ENCODE results near the gene CCDC28B.
A peak's percentile ranks its signal among the peaks of the same experiment; 100 is the strongest.
"Not testable (repeated sequence)": the region's sequence is repeated elsewhere in the genome, so short reads cannot be mapped to it uniquely, and the experiment has no call there.

Gene CCDC28B

GRCh38 chr1:32200226-32201010 lies at the start of gene CCDC28B:
CCDC28B (plus strand) TSS chr1:32200595; CDS start chr1:32201936, 1,341 bp downstream.
- DNase-seq = peak; percentile 92

DNA sequence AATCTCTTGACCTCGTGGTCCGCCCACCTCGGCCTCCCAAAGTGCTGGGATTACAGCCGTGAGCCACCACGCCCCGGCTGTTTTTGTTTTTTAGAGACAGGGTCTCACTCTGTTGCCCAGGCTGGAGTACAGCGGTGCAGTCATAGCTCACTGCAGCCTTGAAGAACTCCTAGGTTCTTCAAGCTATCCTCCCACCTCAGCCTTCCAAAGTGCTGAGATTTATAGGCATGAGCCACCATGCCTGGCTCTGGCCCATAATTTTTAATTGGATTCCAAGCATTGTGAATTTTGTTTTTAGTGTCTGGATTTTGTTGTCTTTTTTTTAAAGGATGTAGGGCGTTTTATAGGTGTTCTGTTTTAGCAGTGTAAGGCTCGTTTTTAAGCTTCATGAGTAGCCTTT lies 49.5 kb upstream of the CCDC28B start:
- no peak for DNase-seq

GRCh38 chr1:32151319-32151787 lies 49.0 kb upstream of the CCDC28B start:
- DNase-seq = peak; percentile 25

DNA sequence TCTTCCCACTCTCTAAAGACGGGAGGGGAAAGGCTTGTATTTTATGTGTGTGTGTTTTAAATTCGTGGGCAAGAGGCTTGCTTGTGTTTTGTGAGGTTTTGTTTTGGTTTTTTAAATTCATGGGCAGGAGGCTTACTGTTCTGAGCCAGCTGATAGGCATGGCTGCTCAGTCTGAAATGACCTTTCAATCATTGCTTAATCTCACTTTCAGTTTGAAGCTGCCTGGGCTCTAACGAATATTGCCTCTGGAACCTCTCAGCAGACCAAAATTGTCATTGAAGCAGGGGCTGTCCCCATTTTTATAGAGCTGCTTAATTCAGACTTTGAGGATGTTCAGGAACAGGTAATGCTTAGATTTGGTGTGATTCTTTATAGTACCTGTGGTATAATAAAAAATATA lies 41.2 kb upstream of the CCDC28B start:
- DNase-seq = no peak

- DNase-seq = no peak
Observed at GRCh38 chr1:32163405-32163804, 37.0 kb upstream of the CCDC28B start.

- DNase-seq = not testable (repeated sequence)
Observed at GRCh38 chr1:32165633-32166032, 34.8 kb upstream of the CCDC28B start.

DNA sequence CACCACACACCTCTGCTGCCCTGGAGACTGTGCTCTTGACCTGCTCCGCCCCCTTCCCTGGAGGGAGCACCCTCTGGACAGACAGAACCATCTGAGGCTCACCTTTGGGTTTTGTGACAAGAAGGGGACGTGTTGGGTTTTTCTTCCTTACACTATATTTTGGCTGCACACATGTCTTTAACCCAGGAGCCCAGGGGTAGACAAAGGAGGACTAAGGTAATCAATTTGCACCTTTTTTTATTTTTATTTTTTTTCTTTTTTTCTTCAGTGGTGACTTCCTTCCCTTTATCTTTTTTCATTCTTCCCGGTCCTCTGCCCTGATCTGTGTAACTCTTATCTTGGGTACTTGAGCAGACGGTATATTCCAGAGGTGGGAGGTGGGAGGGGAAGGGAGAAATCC lies 29.4 kb upstream of the CCDC28B start:
- no peak for DNase-seq

DNA sequence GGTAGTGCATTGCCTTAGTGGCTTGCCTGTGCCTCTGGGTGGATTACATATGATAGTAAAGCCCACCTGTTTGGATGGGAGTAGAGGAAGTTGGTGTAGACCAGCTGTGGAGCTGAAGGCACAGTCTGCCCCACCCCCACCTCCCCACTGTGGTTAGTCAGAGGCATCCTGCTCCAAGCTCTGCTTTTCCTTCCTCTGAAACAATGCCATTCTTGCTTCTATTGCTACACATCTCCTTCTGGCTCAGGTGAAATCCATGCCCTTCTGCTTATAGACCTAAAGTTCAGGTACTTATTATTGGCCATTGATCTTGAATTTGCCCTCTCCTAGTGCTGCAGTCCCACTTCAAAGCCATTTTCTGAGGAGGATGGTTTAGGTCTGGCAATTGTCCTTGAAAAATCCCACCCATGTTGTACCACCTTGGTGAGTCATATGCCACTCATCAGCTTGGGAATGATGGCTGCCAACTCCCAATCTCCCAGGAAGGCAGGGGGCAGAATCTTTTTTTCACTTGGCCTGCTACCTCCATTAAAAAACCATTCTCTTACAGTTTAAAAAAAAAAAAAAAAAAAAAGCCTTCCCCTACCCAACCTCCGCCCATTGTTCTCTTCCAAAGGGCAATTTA lies 27.7 kb upstream of the CCDC28B start:
- DNase-seq = no peak

GRCh38 chr1:32178380-32179192 lies 21.8 kb upstream of the CCDC28B start:
- no peak for DNase-seq

DNA sequence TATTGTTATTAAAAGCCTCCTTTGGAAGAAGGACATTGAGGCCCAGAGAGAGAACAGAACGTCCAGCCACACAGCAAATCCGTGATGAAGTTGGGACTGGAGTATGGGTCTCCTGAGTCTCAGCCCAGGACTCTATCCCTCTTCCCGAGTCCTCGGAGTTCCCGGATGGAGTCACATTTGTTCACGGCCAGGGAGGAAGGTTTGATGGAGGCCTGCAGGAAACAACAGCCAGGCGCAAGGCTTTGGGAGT lies 21.3 kb upstream of the CCDC28B start:
- no peak for DNase-seq

- peak; percentile 97 for DNase-seq
Observed at GRCh38 chr1:32179443-32180185, 20.8 kb upstream of the CCDC28B start, which contains the start of gene TXLNA. TXLNA (plus strand) TSS chr1:32179675; CDS start chr1:32180346, 671 bp downstream.

- DNase-seq = peak; percentile 44
Observed at GRCh38 chr1:32180186-32181060, 20.0 kb upstream of the CCDC28B start.

GRCh38 chr1:32181065-32181464 lies 19.3 kb upstream of the CCDC28B start:
- no peak for DNase-seq

DNA sequence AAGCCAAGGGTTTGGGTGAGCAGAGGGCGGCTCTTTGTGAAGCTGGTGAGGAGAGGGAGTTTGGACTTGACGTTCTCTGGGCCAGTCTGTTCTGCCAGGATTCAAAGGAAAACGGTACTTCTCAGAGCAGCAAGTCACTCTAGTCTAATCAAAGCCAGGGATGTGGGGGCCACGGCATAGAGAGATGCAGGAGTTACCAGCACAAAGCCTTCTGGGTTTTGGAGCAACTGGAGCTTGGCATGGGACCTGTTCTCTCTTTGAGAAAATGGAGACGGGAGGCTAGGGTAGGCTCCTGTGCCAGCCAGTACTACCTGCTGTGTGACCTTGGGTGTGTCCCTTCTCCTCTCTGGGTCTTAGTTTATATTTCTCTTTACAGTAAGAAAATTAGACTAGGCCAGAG lies 18.8 kb upstream of the CCDC28B start:
- no peak for DNase-seq

DNA sequence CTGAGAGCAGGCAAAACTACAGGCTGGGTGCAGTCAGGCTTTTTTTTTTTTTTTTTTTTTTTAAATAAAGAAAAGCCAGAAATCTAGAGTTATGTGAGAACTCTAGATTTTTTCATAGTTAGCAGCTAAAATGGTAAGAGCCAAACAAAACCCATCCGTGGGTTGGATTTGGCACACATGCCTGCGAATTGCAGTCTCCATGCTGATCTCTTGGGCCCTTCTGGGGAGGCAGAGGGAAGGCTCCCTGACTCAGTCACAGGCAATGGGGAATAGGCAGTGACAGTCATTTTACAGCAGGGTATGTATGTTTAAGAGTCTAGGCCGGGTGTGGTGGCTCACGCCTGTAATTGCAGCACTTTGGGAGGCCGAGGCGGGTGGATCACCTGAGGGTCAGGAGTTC lies 18.3 kb upstream of the CCDC28B start:
- DNase-seq = no peak

GRCh38 chr1:32184650-32185049 lies 15.7 kb upstream of the CCDC28B start:
- DNase-seq = no peak

- DNase-seq = no peak
Observed at GRCh38 chr1:32186077-32186476, 14.3 kb upstream of the CCDC28B start.

DNA sequence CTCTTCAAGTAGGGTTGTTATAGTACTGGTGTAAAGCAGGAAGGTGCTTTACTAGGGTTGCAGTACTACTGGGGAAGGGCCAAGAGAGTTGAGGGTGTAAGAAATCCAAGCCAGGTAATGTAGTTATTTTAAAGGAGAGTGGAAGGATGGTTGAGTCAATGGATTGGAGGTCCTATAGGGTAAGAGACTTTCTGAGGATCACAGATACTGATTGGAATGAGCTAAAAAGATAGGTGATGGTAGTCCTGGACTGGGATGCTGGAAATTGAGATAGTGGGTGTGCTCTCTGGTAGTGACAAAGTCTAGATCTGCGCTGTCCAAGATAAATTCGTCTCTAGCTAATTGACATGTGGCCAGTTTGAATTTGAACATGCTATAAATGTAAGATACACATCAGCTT lies 13.9 kb upstream of the CCDC28B start:
- DNase-seq = no peak

DNA sequence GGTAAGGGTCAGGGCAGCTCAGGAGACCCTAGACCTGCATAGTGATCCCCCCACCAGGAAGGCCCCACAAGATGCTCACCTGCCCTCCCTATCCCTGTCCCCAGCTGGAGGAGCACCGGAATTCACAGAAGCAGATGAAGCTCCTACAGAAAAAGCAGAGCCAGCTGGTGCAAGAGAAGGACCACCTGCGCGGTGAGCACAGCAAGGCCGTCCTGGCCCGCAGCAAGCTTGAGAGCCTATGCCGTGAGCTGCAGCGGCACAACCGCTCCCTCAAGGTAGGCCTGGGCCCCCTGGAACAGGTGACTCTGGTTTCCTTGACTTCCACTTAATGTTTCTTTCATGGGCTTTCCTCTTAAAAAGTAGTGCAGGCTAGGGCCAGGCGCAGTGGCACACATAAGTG lies 12.5 kb upstream of the CCDC28B start:
- no peak for DNase-seq

DNA sequence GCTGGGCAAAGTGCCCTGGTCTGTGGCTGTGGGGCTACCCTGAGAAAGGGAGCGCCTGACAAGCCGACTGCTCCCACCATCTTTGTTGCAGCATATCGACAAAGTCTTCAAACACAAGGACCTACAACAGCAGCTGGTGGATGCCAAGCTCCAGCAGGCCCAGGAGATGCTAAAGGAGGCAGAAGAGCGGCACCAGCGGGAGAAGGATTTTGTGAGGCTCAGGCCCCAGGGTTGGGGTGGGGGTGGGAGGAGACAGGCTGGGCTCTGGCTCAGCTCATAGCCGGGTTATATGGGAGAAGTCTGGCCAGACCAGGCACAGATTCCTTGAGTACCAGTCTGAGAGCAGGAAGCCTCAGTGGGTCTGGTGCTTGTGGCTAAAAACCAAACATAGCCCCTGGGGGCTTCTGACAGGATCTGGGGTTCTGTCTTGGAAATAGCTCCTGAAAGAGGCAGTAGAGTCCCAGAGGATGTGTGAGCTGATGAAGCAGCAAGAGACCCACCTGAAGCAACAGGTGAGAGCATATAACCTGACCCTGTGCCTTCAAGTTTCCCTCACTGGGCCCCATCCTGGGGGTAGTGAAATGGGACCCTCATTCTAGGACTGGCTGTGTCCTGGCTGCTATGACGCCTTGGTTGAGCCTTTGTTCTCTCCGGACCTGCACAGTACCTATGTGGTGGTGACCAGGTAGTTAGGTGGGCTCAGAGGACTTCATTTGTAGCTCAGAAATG lies 8.0 kb upstream of the CCDC28B start:
- DNase-seq = no peak

GRCh38 chr1:32194984-32195383 lies 5.4 kb upstream of the CCDC28B start:
- no peak for DNase-seq

Data from NCI-H1092 treated with DMSO at 0.1 percent for 48 hours (cell line).